ENCODE measurements around the gene MAPK9.

The MAPK9 gene

GRCh38 chr5:180294913-180295555 is 3.2 kb upstream of the MAPK9 start:
- no peak for DNase-seq (ENCODE audit: low read depth in 2 of 2)

DNA sequence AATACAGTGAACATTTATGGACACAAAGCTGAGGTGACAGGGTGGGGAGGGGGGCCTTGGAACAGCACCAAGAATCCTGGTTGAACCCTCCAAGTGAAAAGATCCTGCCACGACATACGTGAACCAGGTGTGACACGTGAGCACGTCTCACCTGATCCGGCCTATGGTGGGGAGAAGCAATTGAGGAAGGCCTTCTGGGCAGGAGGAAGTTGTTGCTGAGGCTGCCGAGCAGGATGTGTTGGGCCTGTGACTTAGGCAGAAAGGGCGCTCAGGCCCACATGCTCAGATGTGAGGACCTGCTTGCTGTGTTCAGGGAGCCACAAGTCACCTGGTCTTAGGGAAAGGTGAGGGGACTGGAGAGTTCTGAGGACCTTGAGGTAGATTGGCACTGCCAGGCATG is 2.5 kb upstream of the MAPK9 start:
- no peak for DNase-seq (ENCODE audit: low read depth in 2 of 2)

DNA sequence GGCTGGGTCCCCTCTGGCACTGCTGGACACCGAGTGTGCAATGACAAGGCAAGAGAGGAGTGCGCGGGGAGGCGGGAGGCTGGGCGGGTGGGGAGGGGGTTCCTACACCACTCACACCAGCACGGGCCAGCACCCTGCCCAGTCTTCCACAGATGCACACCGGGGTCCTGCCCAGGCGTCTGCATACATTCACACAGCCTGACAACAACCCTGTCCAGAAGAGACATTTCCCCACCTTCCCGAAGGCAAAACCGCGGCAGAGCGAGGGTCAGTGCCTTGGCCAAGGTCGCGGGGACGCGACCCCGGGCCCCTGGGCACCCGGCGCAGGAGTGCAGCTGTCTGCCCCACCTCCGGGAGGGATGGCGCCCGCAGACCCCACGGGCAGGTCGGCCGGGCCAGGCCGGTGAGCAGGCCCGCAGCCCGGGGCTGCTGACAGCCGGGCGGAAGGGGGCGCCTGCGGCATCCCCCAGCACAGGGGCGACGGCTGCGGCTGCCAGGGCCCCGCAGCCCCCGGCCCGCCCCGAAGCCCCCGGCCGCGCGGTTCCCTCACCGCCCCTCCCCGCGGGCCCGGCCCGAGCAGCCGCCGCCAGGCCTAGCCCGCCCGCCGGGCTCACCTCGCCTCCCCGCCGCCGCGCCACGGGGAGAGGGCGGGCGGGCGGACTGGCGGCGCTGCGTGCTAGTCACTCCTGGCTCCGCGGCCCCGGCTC is 496 bp downstream of the MAPK9 start:
- no peak for DNase-seq (ENCODE audit: low read depth in 2 of 2)

- DNase-seq (ENCODE audit: low read depth in 2 of 2) = no peak
Observed at GRCh38 chr5:180290568-180291233, 1.2 kb downstream of the MAPK9 start.

GRCh38 chr5:180289966-180290365 is 1.9 kb downstream of the MAPK9 start:
- no peak for DNase-seq (ENCODE audit: low read depth in 2 of 2)

DNA sequence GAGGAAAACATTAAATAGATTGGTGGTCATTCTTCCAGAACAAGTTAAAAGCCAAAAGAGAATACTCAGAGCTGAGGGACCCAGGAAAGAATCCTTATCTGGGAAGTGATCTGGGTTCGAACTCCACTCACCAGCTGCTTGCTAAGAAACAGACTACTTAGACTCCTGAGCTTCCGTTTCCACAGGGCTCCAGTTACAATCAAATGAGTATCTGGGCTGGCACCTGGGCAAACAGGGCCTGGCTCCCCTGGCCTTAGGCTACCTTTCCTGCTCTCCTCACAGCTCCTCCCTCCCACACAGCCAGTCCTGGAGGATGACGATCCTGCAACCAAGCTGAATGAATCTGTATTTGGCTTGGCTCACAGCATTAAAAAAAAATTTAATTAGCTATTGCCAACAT is 2.5 kb downstream of the MAPK9 start:
- DNase-seq (ENCODE audit: low read depth in 2 of 2) = no peak

- DNase-seq (ENCODE audit: low read depth in 2 of 2) = no peak
Observed at GRCh38 chr5:180287868-180288267, 4.0 kb downstream of the MAPK9 start.

DNA sequence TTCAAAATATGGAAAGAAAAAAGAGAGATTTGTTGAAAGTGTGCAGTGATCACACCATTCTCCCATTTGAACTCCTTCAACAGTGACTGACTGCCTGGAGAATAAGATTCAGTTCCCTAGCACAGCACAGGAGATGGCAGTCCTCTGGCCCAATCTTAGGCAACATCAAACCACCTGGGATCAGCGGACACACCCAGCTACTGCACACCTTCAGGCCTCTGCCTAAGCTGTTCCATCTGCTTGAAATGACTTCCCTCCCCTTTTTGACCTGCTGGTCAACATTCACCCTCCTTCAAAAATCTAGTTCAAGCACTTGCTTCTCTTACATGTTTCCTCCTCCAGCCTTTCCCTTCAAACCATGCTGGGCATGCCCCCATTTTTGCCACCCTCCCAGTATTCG is 4.5 kb downstream of the MAPK9 start:
- no peak for DNase-seq (ENCODE audit: low read depth in 2 of 2)

DNA sequence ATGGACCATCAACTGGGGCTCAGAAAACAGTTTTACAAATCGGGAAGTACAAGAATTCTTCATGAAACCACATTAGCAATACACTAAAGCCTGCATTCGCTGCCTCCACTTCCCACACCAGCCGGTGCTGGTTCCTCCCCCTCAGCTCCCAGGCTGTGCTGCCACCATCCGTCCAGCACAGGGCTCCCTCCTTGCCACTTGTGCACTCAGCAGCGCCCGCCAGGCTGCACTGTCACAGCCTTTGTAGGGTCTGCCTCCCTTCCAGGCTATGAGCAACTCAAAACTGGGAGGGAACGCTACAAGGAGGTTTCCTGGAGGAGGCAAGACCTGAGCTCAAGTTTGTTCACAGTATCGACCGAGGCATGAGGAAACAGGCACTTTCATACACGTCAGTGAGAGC is 7.7 kb downstream of the MAPK9 start:
- no peak for DNase-seq (ENCODE audit: low read depth in 2 of 2)

DNA sequence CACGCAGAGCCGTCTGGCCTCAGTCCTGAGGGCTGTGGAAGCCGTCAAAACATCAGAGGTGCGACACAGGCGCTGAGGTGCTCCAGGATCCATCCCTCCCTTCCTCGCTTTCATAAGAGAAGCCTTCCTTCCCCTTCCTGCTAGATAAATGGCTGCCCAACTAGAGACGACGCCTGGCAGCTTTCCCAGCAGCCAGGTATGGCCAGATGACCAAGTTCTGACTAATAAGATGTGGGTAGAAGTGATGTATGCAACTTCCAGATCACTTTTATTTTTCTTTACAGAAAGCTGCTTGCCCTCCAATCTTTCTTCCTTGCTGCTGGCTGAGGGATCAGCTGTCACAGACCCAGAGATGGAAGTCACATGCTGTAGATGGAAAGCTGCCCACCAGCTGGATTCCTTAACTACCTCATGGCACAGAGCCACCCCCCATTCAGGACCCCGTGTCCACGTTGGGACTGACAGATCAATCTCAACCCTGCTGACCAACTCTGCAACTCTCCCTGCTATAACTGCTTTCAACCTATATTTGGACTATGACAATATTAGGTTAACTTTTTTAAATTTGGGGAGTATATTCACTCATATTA is 8.8 kb downstream of the MAPK9 start:
- no peak for DNase-seq (ENCODE audit: low read depth in 2 of 2)

DNA sequence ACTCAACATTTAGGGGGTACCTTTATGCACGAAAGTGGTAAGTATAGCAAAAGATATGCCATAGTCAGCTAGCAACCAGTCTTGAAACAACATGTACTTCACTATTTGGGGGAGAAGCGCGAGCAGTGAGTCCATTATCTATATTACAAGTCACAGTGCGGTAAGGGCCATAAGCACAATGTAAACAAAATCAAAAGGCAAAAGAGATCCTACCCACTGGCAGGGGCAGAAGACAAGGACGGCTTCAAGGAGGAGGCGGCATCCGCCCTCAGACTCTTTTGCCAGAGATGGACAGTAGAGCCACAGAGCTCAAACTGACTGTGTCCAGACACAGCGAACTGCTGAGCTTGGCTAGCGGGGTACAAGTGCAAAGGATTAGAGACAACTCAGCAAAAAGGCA is 9.6 kb downstream of the MAPK9 start:
- DNase-seq (ENCODE audit: low read depth in 2 of 2) = no peak

GRCh38 chr5:180281706-180282105 is 10.2 kb downstream of the MAPK9 start:
- DNase-seq (ENCODE audit: low read depth in 2 of 2) = no peak

DNA sequence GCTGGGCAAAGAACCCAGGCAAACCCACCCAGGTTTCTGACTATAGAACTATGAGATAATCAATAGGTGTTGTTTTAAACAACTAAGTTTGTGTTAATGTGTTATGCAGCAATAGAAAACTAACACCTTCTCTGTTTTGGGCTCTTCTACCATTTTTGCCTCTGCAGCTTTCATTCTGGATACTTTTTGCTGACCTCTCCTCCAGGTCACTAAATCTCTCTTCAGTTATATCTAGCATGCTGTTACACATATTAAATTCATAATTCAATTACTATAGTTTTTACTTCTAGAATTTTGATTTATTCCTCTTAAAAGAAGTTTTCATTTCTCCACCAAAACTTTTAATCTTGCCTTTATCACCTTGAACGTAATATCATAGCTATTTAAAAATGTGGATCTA is 17.2 kb downstream of the MAPK9 start:
- no peak for DNase-seq (ENCODE audit: low read depth in 2 of 2)

DNA sequence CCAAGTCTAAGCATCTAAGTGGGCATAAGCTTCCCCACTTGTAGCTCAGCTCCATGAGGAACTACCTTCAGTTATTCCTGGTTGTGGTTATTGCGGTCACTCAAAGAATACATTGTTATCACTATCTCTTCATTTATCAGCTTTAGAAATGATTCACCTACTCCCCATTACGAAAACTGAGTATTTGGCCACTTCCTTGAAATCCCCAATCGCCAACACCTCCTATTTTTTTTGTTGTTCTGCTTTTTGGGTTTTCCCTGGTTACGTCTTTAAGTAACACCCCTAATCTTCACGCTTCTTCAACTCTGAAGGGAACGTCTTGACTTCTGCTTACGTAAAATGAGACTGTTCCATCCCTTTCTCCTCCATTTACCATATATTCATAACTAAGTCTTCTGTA is 20.7 kb downstream of the MAPK9 start:
- DNase-seq (ENCODE audit: low read depth in 2 of 2) = no peak

GRCh38 chr5:180259260-180259611 is 32.6 kb downstream of the MAPK9 start:
- DNase-seq (ENCODE audit: low read depth in 2 of 2) = no peak

- no peak for DNase-seq (ENCODE audit: low read depth in 2 of 2)
Observed at GRCh38 chr5:180253036-180253824, 38.7 kb downstream of the MAPK9 start.

- DNase-seq (ENCODE audit: low read depth in 2 of 2) = no peak
Observed at GRCh38 chr5:180251887-180252286, 40.0 kb downstream of the MAPK9 start.

GRCh38 chr5:180251141-180251540 is 40.7 kb downstream of the MAPK9 start:
- DNase-seq (ENCODE audit: low read depth in 2 of 2) = no peak

GRCh38 chr5:180250329-180250728 is 41.6 kb downstream of the MAPK9 start:
- no peak for DNase-seq (ENCODE audit: low read depth in 2 of 2)

GRCh38 chr5:180241600-180241999 is 50.3 kb downstream of the MAPK9 start:
- no peak for DNase-seq (ENCODE audit: low read depth in 2 of 2)

DNA sequence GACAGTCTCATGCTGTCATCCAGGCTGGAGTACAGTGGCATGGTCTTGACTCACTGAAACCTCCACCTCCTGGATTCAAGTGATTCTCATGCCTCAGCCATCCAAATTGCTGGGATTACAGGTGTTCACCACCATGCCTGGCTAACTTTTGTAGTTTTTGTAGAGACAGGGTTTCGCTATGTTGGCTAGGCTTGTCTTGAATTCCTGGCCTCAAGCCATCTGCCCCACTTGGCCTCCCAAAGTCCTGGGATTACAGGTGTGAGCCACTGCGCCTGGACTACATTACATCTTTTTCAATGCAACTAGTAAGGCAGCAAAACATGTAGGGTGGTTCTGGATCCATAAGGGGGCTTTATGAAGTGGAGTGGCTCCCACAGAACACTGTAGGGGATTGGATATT is 53.3 kb downstream of the MAPK9 start:
- no peak for DNase-seq (ENCODE audit: low read depth in 2 of 2)

GRCh38 chr5:180235846-180236245 is 56.0 kb downstream of the MAPK9 start:
- no peak for DNase-seq (ENCODE audit: low read depth in 2 of 2)
